ENCODE measurements around the gene SLC22A4.

The SLC22A4 gene

DNA sequence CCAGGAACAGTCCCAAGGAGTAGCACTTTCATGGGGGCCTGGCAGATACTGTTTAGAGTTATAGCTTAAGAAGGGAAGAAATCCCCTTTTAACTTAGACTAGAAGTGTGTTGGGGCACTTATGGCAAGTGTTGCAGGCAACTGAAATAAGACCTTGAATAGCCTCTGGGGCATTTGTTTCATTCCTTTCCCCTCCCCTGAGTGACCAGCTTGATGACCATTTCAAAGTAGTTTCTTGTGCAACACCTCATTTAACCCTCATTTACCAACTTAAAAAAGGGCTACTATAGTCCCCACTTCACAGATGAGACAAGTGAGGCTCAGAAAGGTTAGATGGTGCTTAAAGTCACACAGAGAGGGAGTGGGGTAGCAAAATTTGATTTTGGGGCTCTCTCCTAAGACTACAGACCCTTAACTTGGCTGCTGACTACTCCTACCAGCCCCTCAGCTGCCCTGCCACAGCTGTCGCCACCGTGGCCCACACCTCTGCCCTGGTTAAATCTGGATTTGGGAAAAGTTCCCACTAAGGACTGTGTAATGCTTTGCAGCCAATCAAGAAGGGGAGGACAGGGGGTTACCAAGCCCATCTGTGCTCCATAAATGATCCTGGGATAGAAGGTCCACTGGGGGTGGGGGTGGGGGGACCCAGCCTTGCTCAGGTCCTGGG lies 31.2 kb upstream of the SLC22A4 start:
- no peak for DNase-seq

DNA sequence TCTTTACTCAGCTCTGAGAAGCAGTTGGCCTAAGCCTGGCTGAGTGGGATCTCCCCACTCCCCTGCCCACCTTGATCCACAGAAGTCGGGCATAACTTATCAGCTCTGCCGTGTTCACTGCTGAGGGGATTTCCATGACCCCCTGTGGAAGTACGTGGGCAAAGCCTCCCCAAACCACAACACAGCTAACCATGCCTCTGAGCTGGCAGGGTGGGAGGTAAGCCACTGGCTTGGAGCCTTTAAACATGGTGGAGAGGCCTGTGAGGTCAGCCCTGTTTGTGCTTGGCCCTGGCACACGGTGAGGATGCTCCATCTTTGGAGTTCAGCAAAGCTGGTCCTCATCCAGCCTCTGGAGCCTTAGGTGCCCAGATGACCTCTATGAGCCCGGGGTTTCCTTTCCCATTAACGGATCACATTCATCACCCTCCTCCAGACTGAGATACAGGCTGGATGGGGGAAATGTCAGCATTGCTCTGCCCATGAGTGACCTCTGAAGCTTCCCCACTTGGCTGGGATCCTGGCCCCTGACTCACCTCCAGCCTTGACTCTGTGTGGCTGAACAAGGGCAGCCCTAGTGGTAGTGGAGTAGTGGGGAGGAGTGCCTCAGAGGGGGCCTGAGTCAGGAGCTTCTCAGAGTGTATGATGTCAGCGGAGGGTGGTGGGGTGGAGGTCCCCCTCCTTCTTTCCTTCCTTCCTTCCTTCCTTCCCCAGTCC lies 30.5 kb upstream of the SLC22A4 start:
- peak; percentile 93 for DNase-seq

DNA sequence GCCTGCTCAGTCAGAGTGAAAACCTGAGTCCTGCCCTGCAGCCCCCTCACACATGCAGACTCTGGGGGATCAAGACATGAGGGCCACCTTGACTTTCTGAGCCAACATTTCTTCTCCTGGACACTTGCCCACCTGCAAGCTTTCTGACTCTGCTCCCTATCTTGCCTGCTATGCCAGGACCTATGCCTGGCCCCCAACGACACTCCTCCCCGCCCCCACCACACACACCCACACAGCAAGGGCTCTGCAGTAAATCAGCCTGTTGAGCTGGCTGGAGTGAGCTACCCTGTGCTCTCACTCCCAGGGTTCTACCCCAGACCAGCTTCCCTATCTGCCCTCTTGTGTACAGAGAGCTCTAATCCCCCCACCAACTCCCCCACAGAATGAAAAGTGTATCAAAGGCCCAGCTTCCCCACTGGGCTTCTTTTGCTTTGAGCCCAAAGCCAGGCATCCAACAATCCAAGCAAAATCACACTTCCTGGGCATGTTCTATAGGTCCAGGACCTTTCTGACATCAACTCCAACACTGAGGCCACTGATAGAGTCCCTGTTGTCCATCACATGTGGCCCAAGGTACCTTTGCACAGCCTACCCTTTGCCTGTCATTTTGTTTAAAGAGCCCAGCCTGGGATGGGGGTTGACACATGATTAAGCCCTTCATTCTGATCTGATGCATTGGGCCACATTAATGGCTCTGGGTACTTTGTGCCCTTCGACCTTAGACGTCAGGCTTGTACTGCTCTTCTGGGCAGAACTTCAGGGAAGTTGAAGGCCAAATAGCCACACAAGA lies 29.5 kb upstream of the SLC22A4 start:
- DNase-seq, result no peak

DNA sequence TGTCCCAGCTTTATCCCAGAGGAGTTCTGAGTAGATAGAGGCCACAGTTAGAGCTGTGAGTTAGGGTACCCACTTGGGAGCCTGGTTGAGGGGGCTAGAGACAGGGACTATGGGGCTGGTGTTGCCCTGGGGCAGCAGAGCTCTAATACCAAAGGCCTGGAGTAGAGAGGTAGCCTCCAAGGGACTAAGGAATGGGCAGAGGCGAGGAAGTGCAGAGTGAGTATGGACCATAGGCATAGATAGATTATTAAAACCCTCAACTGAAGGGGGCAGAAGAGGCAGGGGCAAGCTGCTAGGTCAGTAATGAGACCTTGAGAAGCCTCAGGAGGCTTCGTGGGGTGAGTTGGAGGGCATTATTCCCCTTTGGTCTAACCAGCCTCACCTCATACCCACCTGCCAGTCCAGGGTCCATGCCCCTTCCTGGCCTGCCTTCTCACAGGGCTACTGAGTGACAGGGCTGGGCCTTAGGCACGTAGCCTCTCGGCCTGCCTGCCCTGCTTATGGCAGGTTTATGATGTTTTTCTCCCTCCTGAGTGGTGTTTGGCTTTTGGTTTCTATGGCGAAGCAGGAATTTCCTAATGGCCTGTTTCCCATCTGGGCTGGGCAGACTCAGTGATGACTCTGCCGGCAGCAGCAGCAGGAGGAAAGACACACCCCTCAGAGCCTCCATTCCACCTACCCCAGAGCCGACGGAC lies 28.7 kb upstream of the SLC22A4 start:
- DNase-seq, result peak; percentile 93

DNA sequence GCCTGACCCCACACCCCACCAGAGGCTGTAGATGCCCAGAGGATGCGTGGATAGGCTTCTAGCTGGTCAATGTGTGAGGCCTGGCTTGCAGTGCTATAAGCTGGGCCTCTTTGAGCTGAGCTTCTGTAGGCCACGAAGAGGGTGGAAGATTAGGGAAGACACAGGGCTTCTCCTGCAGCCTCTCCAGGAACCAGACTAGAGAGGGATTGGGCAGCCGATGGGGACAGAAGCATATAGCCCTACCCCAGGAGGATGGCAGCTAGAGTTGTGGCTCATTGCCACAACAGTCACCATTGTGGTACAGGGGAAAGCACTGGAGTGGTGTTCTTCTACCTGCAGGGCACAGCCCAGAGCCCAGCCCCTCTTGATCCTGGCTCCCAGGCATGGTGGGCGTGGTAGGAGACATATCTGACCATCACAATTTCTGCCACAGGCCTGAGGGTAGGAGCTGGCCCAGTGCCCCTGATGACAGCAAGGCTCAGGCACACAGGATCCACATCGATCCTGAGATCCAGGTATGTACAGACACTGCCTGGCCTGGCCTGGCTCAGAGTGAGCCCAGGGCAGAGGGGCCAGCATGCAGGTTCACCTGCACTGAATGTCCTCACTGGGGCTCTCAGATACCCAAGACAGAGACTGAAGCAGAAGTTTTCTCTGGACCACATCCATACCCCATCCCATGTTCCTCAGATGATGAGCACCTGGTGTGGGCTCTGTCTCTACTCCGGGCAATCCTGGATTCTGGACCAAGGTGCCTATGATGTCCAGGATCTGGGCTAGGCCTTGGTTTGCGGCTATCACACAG lies 28.0 kb upstream of the SLC22A4 start:
- no peak for DNase-seq

DNA sequence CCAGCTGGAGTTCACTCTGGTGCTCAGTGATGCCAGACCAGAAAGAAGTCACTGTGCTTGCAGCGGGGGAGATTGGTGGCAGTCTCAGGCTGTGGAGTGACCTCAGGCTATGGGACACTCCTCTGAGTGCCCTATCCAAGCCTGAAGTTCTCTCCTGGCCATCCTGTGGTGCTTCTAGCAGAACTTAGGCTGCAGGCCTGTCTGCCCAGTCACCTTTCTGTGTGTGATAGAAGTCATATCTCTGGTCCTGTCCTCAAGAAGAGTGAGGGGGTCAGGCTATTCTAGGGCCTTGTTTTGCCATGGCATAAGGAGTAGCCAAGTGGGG lies 27.4 kb upstream of the SLC22A4 start:
- no peak for DNase-seq

DNA sequence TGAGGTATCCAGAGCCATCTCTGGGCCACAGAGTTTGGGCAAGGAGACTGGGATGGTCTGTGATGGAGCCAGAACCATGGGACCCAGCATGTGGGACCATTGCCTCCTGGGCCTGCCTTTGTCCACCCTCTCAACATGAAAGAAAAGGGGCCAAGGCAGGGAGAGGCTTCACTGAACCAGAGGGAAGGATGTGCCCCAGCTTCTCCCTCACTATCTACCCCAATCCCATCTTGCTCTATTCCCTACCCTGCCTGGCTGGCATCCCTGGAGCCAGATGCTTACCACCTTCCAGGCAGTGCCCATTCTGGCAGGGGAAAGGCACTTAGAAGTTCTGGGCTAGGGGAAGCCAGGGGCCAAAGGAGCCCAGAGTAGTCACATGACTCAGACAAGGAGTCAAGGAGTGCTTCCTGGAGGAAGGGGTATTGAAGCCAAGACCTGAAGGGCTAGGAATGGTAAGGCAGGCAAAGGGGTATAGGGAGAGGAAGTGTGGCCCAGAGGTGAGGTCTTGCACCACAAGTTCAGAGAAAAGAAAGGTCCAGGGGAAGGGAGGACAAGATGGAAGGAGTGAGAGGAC lies 26.9 kb upstream of the SLC22A4 start:
- DNase-seq, result no peak

DNA sequence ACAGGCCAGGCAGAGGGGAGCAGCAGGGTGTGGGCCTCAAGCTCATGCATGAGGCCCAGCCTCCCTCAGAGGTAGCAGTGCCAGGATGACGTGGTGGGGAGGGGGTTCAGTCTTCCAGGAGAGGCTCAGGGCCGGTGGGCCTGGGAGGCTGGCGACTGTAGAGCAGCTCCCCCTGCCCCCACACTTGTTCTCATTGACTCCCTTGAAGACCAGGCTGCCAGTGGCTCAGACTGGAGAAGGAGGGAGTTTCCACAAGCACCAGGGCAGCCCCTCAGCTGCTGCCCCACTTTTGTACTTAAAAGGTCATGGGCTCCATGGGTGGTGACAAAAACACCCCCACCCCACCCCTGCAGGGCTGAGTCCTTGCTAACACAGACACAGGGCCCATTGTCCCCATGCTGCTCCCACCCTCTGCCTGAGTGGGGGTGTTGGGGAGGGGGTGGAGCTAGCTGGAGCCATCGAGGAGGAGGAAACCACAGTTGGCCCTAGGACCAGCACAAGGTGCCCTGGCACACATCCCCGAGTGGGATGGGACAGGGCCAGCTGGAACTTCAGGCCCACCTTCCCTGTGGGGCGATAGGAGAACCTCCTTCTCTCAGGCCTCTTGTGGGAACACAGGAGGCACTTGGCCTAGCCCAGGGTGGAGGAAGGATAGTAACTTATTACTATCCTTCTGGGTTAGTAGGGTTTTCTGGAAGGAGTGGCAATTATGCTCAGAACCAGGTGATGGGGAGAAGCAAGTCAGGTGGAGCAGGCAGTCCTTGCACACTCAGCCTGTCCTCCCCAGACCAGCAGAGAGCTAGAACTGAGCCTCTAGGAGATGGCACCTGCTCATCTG lies 26.0 kb upstream of the SLC22A4 start:
- DNase-seq, result no peak

DNA sequence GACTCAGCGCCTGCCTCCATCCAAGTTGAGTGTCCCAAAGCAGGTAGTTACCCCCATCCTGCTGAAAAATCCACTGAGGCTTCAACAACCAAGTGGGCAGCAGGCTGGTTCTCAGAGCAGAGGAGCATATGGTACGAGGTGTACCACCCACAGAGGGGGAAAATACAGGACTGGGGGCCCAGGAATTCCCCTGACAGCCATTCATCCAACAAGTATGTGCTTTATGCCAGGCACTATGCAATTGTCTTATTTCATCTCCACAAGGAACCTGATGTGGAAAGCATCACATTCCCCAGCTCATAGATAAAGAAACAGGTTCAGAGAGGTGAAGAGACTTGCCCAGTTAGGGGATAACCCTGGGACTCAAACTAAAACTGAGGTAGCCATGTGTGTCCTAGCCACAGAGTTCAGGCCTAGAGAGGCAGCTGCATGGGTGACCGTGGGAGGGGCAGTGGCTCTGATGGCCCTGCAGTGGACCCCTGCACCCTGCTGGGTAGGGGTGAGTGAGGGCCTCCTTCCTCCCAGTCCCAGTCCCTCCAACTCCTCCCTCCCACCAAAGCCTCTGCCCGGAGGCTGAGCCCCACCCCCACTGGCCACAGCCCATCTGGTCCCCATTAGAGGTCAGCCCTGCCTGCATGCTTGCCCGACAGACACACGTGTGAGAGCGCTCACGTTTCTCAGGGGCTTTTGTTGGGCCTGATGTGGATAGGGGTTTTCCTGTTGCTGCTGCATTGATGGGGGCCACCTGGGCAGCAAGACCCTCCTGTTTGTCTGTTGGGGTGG lies 25.2 kb upstream of the SLC22A4 start:
- no peak for DNase-seq

DNA sequence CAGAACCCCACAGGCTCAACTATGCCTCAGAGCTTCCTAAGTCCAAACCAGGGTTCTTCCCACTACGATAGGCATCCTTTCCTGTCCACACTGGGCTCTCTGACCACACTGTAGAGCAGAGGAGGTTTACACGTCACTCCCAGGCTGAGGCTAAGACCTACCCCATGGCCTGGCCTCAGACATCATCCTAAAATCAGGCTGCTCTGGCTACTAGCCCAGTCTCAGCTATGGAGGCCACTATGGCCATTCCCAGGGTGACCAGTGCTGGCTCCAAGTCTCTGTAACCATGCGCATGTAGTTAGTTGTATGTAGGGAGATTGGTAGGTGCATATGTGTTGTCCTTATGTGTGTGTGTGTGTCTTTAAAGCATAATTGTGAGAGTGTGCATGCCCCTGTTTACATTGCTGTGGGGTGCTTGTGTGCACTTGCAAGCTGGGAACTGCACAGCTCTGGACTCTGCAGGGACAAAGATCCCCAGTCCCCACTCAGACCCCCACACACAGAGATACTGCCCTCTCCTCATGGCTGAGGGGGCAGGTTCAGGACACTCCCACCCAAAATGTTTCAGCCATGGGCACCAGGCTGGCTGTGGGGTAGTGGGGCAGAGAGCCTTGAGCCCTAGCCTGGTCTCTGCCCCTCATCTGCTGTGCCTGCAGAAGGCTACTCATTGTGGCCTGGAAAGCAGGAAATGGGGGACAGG lies 24.4 kb upstream of the SLC22A4 start:
- DNase-seq, result no peak

DNA sequence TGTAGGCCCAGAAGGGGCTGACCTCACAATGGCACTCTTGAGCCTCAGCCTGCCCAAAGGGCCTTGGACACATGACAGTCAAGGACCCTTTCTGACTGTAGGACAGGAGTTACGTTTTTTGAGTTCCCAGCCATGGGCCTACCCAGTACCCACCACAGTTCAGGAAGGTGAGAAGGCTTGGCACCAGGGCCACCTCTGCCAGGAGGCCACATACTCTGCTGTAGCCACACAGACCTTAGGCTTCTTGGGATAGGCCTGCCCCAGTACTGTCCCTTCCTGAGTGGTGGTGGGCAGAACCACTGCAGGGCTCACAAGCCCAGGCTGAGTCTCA lies 23.9 kb upstream of the SLC22A4 start:
- DNase-seq, result no peak

DNA sequence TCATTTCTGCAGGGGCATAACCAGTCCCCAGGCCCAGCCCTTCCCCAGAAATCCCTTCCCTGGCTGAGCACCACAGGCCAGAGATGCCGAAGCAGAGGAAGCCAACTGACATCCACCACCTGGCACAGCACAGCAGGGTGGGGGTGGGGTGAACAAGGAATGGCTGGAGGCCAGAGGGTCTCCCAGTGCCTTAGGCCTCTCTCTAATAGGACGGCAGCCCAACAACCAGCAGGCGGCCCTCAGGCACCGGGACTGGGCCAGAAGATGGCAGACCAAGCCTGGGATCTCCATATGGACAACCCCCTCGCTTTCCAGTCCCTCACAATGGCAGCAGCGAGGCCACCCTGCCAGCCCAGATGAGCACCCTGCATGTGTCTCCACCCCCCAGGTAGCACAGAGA lies 23.5 kb upstream of the SLC22A4 start:
- no peak for DNase-seq

DNA sequence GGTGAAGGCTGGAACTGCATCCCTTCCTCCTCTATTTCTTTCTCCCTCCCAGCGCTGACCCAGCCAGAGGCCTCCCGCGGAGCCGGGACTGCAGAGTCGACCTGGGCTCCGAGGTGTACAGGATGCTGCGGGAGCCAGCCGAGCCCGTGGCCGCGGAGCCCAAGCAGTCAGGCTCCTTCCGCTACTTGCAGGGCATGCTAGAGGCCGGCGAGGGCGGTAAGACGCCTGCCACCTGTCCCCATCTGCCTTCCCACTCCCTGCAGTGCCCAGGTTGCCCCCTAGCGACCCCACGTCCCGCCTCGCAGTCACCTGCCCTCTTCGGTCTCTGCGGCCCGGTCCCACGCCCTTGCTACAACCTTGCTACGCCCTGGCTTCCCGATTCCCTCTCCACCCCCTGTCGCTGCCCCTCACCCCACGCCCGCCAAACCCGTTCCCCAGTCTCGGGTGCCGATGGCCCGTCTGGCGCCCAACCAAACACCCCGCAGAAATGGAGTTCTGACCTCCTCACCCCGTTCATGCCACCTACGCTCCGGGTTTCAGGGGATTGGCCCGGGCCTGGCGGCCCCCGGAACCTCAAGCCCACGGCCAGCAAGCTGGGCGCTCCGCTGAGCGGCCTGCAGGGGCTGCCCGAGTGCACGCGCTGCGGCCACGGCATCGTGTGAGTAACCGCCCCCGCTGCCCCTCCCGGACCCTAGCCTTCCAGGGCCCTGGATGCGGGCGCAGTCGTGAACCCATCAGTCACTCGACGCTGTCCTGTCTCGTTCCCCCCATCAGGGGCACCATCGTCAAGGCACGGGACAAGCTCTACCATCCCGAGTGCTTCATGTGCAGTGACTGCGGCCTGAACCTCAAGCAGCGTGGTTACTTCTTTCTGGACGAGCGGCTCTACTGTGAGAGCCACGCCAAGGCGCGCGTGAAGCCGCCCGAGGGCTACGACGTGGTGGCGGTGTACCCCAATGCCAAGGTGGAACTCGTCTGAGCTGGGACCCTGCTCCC lies 22.6 kb upstream of the SLC22A4 start:
- DNase-seq, result no peak

DNA sequence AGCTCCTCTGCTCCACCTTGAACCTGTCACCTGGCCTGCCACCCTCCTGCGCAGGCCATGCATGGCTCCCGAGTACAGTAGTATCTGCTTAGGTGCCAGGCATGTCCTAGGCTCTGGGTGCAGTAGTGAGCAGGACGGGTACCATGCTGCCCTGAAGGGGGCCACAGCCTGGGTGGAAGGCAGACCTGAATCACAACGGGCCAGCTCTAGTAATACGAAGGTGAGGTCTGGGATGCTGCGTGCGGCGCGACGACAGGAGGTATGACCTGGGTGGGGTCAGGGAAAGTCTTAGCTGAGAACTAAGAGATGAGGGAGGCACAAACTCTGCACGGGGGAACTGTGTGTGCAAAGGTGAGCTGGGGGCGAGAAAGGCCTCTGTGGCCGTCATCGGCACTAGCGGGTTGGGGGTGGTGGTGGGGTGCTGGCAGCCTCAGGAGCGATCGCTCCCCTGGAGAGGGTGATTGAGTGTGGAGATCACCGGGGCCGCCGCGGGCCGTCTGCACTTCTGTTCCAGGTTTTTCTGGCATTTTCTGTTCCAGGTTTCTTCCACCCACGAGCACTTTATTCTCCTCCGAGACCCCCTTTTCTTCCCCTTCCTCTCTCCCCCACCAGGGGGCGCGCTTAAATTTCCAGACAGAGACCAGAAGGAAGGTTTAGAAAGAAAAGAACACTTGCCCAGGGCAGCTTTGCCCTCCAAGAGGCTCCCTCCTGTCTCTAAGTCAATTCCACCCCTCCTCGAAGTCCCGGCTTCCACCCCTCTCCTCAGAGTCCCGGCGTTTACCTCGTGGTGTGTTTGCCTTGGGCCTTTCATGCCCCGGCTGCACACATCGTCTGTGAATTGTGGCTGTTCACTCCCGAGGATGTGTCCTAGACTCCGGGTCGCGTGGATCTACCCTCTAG lies 21.6 kb upstream of the SLC22A4 start:
- DNase-seq, result peak; percentile 27

DNA sequence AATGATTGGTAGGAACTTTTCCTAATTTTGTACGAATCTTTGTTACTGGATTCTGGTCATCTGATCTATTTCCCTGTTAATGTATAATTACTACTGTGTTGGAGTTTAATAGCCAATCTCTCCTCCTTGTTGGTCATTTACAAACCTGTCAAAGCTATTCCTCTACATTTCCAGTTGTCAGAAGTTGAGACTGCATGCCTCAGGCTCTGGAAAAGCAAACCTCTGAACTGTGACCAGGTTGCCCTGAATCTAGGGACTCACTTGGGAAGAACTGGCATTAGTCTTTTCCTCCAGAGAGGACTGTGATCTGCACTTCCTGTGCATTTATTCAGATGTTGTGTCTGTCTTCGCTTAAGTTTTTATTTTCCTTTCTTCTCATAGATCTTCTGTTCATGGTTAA lies 20.6 kb upstream of the SLC22A4 start:
- no peak for DNase-seq

DNA sequence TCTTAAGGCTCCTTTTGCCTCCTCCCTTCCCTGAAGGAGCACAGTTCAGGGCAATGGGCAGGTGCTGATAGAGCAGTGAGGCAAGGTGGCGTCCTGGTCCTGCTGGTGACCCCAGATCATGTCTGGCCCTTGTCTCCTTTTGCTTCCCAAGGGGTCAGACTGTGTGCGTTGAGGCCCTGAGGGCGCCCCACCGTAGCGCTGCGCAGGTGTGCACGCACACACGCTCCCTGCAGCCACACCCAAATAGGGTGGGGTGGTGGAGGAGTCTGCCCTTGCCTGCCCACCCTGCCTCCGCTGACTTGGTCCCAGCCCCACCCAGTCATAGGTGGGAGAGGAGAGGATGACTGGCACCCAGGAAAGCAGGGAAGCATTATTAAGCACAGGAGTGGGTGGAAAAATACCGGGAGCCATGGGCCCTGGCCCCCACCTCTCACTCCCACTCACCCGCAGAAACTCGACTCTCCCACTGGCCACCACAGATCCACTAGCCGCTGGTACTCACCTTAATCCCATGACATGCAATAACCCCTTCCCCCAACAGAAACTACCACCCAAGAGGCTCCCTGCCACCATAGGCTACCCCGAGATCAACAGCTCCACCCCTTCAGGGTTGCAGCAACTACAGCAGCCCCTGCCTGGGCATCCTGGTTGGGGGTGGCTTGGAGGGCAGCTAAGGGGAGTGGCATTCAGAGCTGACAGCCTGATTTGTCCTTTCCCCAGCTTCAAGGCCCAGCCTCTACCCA lies 20.0 kb upstream of the SLC22A4 start:
- DNase-seq, result no peak

Data from HCEC 1CT (cell line).